Neural cell (in vitro differentiated cells): ENCODE results near the gene KNOP1. TPM values are rescaled to one million over a fixed set of nuclear protein-coding genes. Genes with fewer than 3 reads are reported as not detected.

ENCODE experiments used
- H2AFZ ChIP-seq: fragments of 200-600, 300-800 bp; sonication (generic), shearing (Covaris generic); 2 replicates; pipeline ENCODE4 v1.6.0; 2014; ENCODE audit warnings: low read depth, mild to moderate bottlenecking, antibody characterized with exemption, low read length, moderate library complexity
- H3F3A ChIP-seq: fragments of 200-600 bp; shearing (Covaris generic); 2 replicates; pipeline ENCODE4 v1.6.1; 2016; ENCODE audit warnings: mild to moderate bottlenecking, moderate library complexity, mixed read lengths, antibody characterized with exemption, low read length; ENCODE audit not compliant: insufficient read depth, poor library complexity, severe bottlenecking
- H3K27ac ChIP-seq: fragments of 200-600, 300-800 bp; sonication (generic), shearing (Covaris generic); 2 replicates; pipeline ENCODE4 v1.5.1; 2014; ENCODE audit warnings: mild to moderate bottlenecking, low read length, moderate library complexity
- H3K27me3 ChIP-seq: fragments of 300-800, 200-600 bp; sonication (generic), shearing (Covaris generic); 2 replicates; pipeline ENCODE4 v1.6.0; 2014; ENCODE audit warnings: mild to moderate bottlenecking, low read depth, low read length, moderate library complexity; ENCODE audit not compliant: insufficient read depth
- H3K36me3 ChIP-seq: fragments of 300-800, 200-600 bp; sonication (generic), shearing (Covaris generic); 2 replicates; pipeline ENCODE4 v1.5.1; 2014; ENCODE audit warnings: mild to moderate bottlenecking, antibody characterized with exemption, low read length, moderate library complexity; ENCODE audit not compliant: insufficient read depth
- H3K4me2 ChIP-seq: fragments of 300-800, 200-600 bp; sonication (generic), shearing (Covaris generic); 2 replicates; pipeline ENCODE4 v1.6.0; 2014; ENCODE audit warnings: mild to moderate bottlenecking, low read length
- H3K4me3 ChIP-seq: fragments of 300-800, 200-600 bp; sonication (generic), shearing (Covaris generic); 2 replicates; pipeline ENCODE4 v1.5.1; 2014; ENCODE audit warnings: mild to moderate bottlenecking, low read length, moderate library complexity
- H3K79me2 ChIP-seq: fragments of 200-600 bp; shearing (Covaris generic); replicated peaks from 2 replicates; pipeline ENCODE4 v1.6.0; 2014; ENCODE audit warnings: mild to moderate bottlenecking, low read length, moderate library complexity; ENCODE audit not compliant: insufficient read depth
- H3K9ac ChIP-seq: fragments of 300-800, 200-600 bp; sonication (generic), shearing (Covaris generic); 2 replicates; pipeline ENCODE4 v1.6.1; 2016; ENCODE audit warnings: mild to moderate bottlenecking, low read length, mixed read lengths
- H3K9me2 ChIP-seq: fragments of 200-600 bp; shearing (Covaris generic); 2 replicates; pipeline ENCODE4 v1.6.1; 2016; ENCODE audit warnings: mild to moderate bottlenecking, low read length, mixed read lengths; ENCODE audit not compliant: insufficient read depth
- H3K9me3 ChIP-seq: fragments of 200-600, 300-800 bp; sonication (generic), shearing (Covaris generic); 2 replicates; pipeline ENCODE4 v1.6.1; 2016; ENCODE audit warnings: mild to moderate bottlenecking, mixed run types, low read length, moderate library complexity, mixed read lengths
- H4K20me1 ChIP-seq: fragments of 200-600 bp; shearing (Covaris generic); 2 replicates; pipeline ENCODE4 v1.6.1; 2016; ENCODE audit warnings: mild to moderate bottlenecking, mixed run types; ENCODE audit not compliant: insufficient read depth
- EP300 ChIP-seq: fragments of 450-650 bp; conservative IDR thresholded peaks from 2 replicates; pipeline ENCODE4 v1.6.1; 2014; ENCODE audit warnings: antibody characterized with exemption, mild to moderate bottlenecking, moderate library complexity; ENCODE audit not compliant: poor library complexity, severe bottlenecking
- EZH2 ChIP-seq: fragments of 200-600, 300-800 bp; shearing (Covaris generic), sonication (generic); IDR thresholded peaks from 2 replicates; pipeline ENCODE4 v1.6.1; 2014; ENCODE audit warnings: antibody characterized with exemption, low read length, borderline replicate concordance, mild to moderate bottlenecking; ENCODE audit not compliant: insufficient read depth, poor library complexity, severe bottlenecking
- MXI1 ChIP-seq: fragments of 450-650 bp; conservative IDR thresholded peaks from 2 replicates; pipeline ENCODE4 v1.6.1; 2014; ENCODE audit warnings: antibody characterized with exemption, mild to moderate bottlenecking; ENCODE audit not compliant: poor library complexity, severe bottlenecking
- POLR2AphosphoS5 ChIP-seq: IDR thresholded peaks from 2 replicates; pipeline ENCODE4 v1.6.1; 2012
- RAD21 ChIP-seq: fragments of 450-650 bp; conservative IDR thresholded peaks from 2 replicates; pipeline ENCODE4 v1.6.1; 2014; ENCODE audit warnings: antibody characterized with exemption, mild to moderate bottlenecking, moderate library complexity
- SMC3 ChIP-seq: fragments of 450-650 bp; conservative IDR thresholded peaks from 2 replicates; pipeline ENCODE4 v1.6.1; 2014; ENCODE audit warnings: antibody characterized with exemption, mild to moderate bottlenecking, moderate library complexity; ENCODE audit not compliant: poor library complexity
- TAF1 ChIP-seq: IDR thresholded peaks from 2 replicates; pipeline ENCODE4 v1.6.1; 2012; ENCODE audit warnings: low read depth
- polyA plus RNA-seq: library from polyadenylated mRNA; depleted of rRNA; stranded (reverse); fragments of >200 nt; gene quantifications from 2 replicates; pipeline ENCODE4 v1.2.3, GENCODE V29; 2014
- TF ChIP-seq, protein P1 (sequence below): IDR thresholded peaks from 2 replicates; pipeline ENCODE4 v1.6.1; 2012; ENCODE audit warnings: borderline replicate concordance
- TF ChIP-seq, protein P2 (sequence below): fragments of 450-650 bp; IDR thresholded peaks from 2 replicates; pipeline ENCODE4 v1.5.1; 2014; ENCODE audit warnings: antibody characterized with exemption, mild to moderate bottlenecking, moderate library complexity; ENCODE audit not compliant: poor library complexity, severe bottlenecking

Gene KNOP1
- polyA plus RNA-seq, 1 donor from 2014 or later, result 40.1 TPM

DNA sequence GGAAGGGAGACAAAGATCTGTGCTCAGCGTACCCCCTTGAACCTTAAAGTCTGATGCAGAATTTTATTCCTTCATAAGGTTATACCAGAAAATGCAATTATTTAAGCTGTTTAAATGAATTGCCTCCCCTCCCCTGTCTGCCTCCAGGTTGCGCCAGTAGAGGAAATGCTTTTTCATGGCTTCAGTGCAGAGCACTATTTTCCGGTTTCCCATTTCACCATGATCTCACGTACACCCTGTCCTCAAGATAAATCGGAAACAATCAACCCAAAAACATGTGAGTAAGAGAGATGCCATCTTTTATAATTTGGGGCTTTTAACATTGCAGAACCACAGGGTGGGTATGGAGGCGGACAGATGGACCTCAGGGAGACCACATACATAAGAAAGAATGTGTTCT is 15.5 kb upstream of the KNOP1 start:
- no peak overlapping the region for H3K27ac ChIP-seq
- no peaks in the 10 kb centered on the region for H3K27me3 ChIP-seq
- no peak overlapping the region for H3K9ac ChIP-seq
- no peak overlapping the region for H2AFZ ChIP-seq
- H3F3A ChIP-seq, result no peaks in the 10 kb centered on the region
- H3K36me3 ChIP-seq, result no peaks in the 10 kb centered on the region
- H3K9me2 ChIP-seq, result no peaks in the 10 kb centered on the region
- TF ChIP-seq RAD21 (no peak), MXI1 (no peak), SMC3 (no peak), POLR2AphosphoS5 (no peak), TAF1 (no peak), EZH2 (no peak)
- TF ChIP-seq, protein P1, sequence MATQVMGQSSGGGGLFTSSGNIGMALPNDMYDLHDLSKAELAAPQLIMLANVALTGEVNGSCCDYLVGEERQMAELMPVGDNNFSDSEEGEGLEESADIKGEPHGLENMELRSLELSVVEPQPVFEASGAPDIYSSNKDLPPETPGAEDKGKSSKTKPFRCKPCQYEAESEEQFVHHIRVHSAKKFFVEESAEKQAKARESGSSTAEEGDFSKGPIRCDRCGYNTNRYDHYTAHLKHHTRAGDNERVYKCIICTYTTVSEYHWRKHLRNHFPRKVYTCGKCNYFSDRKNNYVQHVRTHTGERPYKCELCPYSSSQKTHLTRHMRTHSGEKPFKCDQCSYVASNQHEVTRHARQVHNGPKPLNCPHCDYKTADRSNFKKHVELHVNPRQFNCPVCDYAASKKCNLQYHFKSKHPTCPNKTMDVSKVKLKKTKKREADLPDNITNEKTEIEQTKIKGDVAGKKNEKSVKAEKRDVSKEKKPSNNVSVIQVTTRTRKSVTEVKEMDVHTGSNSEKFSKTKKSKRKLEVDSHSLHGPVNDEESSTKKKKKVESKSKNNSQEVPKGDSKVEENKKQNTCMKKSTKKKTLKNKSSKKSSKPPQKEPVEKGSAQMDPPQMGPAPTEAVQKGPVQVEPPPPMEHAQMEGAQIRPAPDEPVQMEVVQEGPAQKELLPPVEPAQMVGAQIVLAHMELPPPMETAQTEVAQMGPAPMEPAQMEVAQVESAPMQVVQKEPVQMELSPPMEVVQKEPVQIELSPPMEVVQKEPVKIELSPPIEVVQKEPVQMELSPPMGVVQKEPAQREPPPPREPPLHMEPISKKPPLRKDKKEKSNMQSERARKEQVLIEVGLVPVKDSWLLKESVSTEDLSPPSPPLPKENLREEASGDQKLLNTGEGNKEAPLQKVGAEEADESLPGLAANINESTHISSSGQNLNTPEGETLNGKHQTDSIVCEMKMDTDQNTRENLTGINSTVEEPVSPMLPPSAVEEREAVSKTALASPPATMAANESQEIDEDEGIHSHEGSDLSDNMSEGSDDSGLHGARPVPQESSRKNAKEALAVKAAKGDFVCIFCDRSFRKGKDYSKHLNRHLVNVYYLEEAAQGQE, result no peak
- TF ChIP-seq, protein P2, sequence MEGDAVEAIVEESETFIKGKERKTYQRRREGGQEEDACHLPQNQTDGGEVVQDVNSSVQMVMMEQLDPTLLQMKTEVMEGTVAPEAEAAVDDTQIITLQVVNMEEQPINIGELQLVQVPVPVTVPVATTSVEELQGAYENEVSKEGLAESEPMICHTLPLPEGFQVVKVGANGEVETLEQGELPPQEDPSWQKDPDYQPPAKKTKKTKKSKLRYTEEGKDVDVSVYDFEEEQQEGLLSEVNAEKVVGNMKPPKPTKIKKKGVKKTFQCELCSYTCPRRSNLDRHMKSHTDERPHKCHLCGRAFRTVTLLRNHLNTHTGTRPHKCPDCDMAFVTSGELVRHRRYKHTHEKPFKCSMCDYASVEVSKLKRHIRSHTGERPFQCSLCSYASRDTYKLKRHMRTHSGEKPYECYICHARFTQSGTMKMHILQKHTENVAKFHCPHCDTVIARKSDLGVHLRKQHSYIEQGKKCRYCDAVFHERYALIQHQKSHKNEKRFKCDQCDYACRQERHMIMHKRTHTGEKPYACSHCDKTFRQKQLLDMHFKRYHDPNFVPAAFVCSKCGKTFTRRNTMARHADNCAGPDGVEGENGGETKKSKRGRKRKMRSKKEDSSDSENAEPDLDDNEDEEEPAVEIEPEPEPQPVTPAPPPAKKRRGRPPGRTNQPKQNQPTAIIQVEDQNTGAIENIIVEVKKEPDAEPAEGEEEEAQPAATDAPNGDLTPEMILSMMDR, result no peak
- H4K20me1 ChIP-seq, result no peaks in the 10 kb centered on the region
- no peak overlapping the region for H3K4me3 ChIP-seq
- no peak overlapping the region for H3K4me2 ChIP-seq
- no peaks in the 10 kb centered on the region for H3K79me2 ChIP-seq
- H3K9me3 ChIP-seq, result no peaks in the 10 kb centered on the region

DNA sequence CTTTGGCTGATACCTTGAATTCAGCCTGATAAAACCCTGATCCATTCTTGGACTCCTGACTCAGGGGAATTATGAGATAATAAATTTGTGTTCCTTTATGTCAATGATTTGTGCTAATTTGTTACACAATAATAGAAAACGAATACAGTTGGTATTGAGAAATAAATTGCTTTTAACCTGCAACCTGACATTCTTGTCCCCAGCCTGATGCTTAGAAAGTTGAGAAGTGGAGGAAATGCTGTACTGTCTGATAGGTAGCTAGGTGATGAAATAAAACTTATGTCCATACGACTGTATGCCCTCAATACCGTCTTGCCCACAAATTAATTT is 10.6 kb upstream of the KNOP1 start:
- Histone ChIP-seq H3K36me3 (no peaks in the 10 kb centered on the region), H3K9me3 (no peaks in the 10 kb centered on the region), H3K4me2 (no peak overlapping the region), H3F3A (no peaks in the 10 kb centered on the region), H3K9me2 (no peaks in the 10 kb centered on the region), H3K4me3 (no peak overlapping the region), H3K27ac (no peak overlapping the region), H4K20me1 (no peaks in the 10 kb centered on the region), H3K79me2 (no peaks in the 10 kb centered on the region), H2AFZ (no peak overlapping the region), H3K27me3 (no peaks in the 10 kb centered on the region), H3K9ac (no peak overlapping the region)
- no peak for TF ChIP-seq POLR2AphosphoS5
- TF ChIP-seq EP300, result no peak
- TF ChIP-seq, protein P1, result no peak
- TF ChIP-seq SMC3, result no peak
- TF ChIP-seq, protein P2, result no peak
- no peak for TF ChIP-seq MXI1
- no peak for TF ChIP-seq RAD21
